Fibroblast of peridontal ligament (primary cell): ENCODE results near the gene EID2.

Experiments
- DNase-seq: peaks from one replicate; pipeline ENCODE4 v3.0.0-alpha.2; 2010; ENCODE audit errors: extremely low read depth

The EID2 gene, protein sequence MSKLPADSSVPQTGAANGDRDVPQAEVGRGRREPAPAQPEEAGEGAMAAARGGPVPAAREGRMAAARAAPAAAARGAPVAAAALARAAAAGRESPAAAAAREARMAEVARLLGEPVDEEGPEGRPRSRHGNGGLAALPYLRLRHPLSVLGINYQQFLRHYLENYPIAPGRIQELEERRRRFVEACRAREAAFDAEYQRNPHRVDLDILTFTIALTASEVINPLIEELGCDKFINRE

DNA sequence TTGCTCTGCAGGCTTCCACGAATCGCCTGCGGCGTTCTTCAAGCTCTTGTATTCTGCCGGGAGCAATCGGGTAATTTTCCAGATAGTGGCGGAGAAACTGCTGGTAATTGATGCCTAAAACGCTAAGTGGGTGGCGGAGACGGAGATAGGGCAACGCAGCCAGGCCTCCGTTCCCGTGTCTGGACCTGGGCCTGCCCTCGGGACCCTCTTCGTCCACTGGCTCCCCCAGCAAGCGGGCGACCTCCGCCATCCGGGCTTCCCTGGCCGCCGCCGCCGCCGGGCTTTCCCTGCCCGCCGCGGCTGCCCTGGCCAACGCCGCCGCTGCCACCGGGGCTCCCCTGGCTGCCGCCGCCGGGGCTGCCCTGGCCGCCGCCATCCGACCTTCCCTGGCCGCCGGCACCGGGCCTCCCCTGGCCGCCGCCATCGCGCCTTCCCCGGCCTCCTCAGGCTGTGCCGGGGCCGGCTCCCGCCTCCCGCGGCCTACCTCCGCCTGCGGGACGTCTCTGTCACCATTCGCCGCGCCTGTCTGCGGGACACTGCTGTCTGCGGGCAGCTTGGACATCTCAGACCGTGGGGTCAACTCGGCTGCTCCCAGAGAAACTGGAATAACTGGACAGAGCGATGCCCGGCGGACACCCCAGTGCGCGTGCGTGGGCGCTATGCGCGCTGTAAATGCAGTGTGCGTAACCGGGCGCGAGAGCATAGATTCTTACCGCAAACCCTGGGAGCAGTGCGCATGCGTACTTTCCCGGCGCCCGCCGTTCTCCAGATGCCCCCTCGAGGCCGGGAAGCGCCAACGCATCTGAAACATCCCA, at the start of gene EID2:
Gene EID2, minus strand, starts transcription at position 644 of the 815 bp plus-strand sequence. Its CDS starts 82 bp downstream, at position 562.
- peak; percentile 94 for DNase-seq

DNA sequence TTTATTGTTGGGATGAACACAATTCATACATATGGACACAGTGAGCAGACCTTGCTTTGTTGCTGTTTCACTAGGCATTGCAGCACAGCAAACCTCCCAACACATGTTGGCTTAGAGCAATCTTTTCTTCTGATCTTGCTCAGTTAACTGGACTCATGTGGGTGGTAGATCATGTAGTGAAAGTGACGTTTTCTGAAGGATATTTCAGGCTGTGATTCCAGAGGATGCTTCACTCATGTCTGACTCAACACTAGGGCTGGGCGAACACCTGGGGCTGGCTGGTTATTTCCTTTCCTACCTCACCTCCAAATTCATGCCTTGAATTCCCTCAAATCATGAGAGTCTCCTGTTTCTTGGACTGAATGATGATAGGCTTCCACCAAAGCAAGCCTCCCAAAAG, 48.1 kb upstream of the EID2 start:
- no peak for DNase-seq

DNA sequence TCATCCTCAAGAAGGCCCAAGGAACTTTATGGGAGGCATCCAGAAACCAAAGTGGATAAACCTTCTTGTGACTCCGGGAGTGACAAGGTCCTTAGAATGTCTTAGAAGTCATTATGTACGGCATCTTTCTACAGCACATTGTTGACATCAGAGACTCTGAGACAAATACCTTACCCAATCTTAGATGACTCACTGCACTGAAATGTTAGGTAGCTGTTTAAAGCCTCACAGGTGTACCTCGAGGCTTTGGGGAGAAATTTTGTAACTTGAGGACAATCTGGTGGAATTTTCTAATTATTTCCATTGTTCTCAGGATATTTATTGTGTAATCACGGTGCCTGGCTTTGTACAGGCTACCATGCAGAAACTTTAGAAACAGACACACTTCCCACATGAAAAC, 47.5 kb upstream of the EID2 start:
- DNase-seq, result no peak

DNA sequence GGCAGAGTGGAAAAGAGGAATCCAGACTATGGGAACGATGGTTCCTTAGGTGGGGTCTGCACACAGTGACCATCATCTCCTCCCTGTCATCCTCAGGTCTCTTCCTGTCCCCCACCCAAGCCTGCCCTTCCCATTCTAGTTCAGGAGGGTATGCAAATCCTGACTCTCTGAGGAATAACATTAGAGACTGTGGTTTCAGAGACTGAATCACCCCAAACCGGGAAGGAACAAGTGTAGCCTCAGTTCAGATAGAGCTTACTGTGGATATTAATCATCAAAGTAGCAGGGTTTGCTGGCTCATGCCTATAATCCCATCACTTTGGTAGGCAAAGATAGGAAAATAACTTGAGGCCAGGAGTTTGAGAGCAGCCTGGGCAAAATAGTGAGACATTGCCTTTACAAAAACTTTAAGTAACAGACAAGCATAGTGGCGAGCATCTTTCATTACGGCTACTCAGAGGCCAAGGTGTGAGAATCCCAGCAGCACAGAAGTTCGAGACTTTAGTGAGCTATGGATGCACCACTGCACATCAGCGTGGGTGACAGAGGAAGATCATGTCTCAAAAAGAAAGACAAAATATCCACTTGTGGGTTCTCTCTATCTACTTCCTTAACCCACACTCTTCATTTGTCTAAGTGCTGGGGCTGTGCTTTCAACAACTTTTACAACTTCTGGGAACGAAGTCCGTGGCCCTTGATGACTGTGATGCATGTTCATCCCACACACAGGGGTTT, 43.1 kb upstream of the EID2 start:
- no peak for DNase-seq

DNA sequence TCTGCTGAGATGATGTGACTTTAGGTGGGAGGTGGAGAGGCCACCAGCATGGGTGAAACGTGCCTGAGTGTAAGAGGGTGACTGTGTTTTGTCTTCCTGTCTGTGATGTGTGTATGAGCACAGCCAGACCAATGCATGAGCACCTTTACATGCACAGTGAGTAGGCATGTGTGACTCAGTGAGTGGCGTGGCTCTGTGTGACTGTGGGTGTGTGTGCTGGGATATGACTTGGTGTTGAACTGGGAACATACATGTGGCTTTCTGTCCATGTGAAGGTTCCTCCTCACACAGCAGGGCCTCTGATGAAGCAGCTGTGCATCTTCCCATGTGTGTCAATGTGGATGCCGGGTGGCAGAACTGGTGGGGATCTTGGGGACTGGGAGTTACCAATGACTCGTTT, 42.5 kb upstream of the EID2 start:
- no peak for DNase-seq

DNA sequence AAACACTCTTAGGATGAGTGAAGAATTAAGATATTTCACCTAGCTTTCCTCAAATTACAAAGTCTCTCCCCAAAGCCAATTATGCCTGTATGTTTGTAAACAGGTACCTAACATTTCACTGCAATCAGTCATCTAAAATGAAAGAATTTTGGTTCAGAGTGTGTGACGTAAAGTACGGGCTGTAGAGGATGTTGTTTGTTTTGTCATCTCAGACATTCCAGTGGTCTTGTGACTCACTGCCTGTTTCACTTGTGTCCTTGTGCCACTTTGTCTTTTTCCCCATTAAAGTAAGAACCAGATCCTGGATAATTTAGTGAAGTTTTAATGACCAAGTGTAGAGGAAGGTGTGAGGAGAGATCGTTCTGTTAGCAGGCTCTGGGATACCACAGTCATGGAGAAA, 28.6 kb upstream of the EID2 start:
- DNase-seq, result no peak

DNA sequence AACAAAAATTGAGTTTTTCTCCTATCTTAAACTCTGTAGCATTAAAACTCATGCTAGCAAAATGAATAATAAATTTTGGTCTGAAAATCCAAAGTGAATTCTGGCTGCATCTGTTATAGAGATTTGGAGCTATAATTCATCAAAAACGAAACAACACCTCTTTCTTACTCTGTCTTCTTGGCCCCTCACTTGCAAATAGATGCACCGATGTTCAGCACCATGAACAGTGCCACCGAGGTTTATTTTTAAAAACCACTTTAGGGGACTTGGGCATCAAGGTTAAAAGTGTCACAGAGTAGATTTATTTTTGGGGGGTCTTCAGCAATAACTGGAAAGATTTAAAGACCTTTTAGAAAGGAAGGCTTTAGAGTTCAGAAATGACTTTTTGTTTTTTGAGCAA, 26.1 kb upstream of the EID2 start:
- no peak for DNase-seq

DNA sequence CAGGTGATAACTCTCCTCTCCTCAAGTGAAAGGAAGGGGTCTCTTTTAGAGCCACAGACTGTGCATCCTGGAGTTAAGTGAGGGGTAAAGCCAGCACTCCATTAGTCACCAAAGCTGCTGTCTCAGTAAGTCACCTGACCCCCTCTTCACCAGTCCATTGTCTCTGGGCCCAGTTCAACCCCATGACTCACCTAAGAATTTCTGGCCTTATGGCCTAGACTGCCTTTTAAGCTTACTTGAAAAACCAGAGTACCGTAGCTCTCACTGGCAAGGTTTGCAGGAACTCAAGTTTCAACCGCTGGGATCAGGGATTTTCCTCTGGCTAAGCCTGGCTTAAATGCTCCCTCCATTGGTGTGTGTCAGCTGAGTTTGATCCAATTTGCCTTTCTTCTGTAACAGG, 23.4 kb upstream of the EID2 start:
- DNase-seq, result no peak

DNA sequence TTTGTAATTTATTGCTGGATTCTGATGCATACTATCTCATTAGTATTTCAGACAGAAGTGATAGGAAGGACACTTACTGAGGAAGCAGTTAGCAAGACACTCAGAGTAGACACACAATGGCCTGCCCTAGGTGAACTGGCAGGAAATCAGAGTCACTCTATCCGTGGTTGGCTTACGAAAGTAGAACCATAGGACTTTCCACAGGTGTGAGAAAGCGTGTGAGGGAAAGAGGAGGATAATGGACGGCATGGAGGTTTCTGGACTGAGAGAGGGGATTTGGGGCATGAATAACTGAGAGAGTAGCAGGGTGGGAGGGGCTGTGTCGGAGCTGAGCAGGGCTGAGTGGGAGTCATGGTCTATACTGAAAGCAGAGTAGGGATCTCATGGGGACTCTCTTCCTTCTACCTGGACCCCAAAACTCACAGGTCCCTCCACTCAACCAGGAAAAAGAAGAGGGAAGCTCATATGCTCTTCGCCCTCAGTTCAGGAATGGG, 18.7 kb upstream of the EID2 start:
- no peak for DNase-seq

DNA sequence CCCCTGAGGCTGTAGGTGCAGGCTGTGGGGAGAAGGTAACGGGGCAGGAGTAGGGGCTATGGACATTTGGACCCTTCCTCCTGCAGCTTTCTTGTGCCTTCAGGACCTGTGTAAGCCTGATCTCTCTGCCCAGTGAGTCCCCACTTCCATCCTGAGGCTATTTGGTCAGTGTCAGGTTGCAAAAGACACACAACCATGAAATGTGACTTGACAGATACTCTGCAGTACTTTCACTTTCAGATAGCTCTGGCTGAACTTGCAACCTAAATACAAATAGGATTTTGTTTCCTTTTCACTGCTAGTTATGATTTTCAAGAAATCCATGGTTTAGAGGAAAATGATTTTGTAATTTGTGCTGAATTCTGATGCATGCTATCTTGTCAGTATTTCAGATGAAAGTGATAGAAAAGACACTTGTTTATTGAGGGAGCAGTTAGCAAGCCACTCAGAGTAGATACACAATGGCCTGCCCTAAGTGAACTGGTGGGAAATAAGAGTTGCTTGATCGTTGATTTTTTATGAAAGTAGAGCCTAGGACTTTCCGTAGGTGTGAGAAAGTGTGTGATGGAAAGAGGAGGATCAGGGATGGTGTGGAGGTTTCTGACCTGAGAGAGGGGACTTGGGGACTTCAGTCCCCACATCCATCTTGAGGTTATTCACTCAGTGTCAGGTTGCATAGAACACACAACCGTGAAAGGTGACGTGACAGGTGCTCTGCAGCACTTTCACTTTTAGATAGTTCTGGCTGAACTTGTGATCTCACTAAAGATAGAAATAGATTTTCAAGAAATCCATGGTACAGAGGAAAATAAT, 18.1 kb upstream of the EID2 start:
- peak; percentile 31 for DNase-seq

DNA sequence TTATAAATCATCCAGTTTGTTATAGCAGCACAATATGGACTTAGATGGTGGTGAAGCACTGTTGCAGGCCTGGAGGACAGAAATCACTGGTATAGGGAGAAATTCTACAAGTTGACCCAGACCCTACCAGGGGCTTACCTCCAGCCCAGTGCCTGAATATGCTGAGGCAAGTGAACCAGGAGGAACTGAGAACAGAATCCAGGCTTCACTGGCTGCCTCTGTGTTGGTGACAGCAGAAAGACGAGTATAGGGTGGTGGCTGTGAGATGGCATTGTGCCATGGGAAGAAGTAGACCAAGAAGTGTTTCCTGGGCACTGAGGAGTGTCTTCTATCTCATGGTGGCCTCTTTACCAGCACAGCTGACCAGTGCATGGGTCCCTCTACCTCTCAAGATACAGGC, 15.9 kb upstream of the EID2 start:
- DNase-seq, result no peak

DNA sequence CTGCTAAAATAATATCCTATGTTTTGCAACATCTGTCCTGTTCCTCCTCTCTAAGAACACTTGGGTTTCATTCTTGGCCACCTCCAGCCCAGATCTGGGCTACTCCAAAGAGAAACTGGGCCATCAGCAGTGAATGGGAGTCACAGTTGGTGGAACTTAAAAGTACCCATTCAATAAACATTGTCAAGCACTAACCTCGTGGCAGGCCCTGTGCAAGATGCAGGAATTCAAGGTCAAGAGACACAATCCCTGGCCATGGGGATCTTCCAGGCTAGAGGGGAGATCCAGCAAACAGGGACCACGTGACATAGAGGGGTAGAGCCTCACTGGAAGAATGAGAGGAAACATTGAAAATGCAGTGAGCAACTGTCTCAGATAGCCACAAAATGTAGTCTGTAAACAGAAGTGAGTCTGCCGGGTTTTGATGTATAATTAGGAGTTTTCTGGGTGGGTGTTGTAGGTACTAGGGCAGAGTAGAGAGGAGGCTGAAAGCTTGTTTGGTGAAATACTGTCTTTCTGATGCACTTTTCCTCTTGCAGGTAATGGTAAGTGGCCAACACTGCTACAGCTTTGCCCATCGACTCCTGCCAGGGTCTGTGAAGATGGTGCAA, 14.8 kb upstream of the EID2 start:
- DNase-seq, result no peak

DNA sequence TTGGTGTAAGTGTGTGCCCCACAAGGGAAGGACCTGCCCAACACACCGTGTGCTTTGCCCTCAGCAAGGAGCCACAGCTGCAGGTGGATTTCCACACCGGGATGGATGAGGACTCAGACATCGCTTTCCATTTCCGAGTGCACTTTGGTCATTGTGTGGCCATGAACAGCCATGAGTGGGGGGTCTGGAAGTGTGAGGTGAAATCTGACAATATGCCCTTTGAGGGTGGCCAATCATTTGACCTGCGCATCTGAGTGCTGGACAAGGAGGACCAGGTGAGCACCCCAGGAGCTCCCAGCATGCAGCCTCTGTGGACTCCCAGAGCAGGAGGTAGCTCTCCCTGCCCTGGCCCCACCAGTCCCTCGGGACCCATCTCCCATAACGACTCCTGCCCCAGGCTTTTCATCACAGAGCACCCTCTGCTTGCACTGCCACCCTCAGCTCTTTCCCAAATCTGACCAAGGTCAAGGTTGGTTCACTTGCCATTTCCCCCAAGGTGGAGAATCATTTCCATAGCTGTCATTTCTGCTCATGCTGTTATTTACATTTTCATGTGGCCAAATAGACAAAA, 13.2 kb upstream of the EID2 start:
- DNase-seq, result no peak

DNA sequence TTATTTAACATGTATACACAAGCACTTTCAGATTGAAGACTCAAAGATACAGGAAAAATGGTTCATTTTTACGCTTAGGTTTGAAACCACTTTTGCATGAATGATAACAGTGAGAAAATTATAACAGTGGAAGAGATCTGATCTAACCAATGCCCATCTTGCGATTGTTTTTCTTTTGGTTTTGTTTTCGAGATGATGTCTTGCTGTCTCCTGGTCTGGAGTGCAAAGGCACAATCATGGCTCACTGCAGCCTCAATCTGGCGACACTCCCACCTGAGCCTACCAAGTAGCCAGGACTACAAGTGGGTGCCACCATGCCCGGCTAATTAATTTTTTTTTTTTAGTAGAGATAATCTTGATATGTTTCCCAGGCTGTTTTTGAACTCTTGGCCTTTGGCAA, 10.2 kb upstream of the EID2 start:
- no peak for DNase-seq

DNA sequence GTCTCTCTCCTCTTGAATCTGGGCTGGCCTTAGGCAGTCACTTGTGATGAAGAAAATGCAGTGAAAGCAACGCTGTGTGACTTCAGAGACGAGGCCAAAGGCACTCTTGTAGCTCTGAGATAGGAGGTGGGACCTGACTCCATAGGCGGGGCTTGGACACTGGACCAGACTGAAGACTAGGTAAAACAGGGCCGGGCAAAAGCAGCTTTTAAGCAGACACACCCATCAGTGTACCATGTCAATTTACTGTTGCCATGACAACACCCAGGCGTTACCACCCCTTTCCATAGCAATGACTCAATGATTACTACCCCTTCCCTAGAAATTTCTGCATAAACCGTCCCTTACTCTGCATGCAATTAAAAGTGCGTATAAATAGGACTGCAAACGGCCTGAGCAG, 6.6 kb upstream of the EID2 start:
- DNase-seq, result no peak

DNA sequence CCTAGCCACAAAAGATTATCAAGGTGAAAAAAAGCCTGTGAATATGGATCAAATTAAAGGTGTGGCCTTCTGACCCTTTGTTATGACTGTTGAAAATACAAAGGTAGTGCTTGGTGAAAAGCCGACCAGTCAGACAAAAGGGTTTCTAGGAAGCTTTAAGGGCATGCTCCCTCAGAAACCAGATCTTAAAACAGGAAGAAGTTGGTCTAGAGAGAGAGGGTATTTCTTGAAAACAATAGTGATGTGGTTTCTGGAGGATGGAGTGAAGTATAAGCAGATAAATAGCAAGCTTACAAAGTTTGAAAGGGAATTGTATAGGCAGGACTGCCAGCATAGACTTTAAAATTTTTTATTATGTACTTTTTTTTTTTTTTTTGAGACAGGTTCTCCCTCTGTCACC, 5.0 kb upstream of the EID2 start:
- no peak for DNase-seq

DNA sequence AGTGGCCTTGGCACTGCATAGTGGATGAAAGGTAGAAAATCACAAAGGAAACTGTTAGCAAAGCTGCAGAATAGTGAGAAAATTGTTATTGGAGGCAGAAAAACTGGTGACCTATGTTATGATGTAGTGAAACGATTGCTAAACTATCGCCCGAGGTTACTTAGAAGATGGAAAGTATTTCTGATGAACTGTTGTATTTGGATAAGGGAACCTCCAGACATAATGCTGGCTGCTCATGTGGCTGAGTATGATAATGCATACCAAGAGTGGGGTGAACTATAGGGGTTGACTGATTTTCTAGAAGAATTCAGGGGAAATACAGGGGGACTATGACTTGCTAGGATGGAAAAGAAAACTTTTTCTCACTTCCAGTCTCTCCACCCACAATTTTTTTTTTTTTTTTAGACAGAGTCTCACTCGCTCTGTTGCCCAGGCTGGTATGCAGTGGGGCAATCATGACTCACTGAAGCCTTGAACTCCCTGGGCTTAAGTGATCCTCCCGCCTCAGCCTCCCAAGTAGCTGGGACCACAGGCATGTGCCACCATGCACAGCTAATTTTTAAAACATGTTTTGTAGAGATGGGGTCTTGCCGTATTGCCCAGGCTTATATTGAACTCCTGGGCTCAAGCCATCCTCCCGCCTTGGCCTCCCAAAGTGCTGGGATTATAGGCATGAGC, 4.4 kb upstream of the EID2 start:
- DNase-seq, result peak; percentile 36

DNA sequence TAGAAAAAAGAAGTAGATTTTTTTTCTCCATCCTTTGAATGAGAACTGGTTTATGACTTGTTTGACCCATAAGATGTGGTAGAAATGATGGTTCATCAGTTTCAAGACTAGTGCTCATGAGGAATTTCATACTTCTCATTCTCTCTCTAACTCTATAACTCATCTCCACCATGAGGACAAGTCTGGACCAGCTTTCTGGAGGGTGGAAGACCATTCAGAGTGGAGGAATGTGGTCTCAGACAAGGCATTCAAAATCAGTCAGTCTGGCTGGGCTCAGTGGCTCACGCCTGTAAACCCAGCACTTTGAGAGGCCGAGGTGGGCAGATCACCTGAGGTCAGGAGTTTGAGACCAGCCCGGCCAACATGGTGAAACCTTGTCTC, 3.5 kb upstream of the EID2 start:
- no peak for DNase-seq

DNA sequence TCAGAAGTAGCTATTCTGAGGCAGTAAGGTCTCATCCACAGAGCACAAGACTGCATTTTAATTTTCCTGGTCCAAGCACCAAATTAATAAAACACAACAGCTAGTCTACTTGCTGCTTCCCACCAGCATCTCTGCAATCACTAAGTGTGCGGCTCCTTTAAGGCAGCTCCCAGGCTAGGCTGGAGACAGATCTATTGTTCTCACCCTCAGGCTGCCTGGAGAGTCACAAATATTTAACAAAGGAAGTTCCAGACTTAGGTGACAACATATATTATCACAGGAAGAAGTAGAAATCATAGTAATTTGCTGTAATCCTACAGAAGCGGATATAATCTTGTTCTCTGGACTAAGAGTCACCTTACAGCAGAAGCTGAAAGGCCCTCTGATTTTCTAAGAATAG, 2.2 kb upstream of the EID2 start:
- no peak for DNase-seq

DNA sequence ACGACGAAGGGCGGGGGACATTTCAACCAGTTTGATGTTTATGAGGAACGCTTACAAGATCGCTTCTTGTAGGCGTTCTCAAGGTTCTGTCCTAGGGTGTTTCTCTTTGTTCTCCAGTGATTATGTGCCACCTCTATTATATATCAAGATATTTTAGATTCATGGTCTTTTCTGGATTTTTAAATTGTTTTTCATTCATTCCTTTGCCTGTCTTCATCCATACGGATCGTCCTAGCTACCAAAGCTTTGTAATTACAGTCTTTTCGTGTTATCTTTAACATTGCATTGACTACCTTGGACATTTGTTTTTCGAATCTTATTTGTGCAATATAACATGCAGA, 342 bp upstream of the EID2 start:
- DNase-seq, result no peak

DNA sequence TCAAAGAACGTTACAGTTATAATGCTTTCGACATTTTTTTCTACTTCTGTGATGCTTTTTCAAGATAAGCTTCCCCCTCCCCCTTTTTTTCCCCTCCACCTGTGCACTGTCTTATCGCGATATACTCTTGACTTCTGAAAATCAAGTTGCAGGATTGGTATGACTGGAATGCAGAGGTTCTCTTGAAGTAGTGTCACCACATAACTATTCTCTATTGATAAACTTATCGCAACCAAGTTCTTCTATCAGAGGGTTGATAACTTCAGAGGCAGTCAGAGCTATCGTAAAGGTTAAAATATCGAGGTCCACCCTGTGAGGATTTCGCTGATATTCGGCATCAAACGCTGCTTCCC, 820 bp downstream of the EID2 start:
- no peak for DNase-seq
